Mucosa of descending colon (tissue), 3 donors: ENCODE data around the gene ATAD1. TPM values are rescaled to one million over a fixed set of nuclear protein-coding genes. Genes with fewer than 3 reads are reported as not detected.
"Not testable (repeated sequence)": the region's sequence is repeated elsewhere in the genome, so short reads cannot be mapped to it uniquely, and the experiment has no call there.

Experiments
- ATAC-seq: fragments of 200-7000 bp; cut with Tn5 transposase; one replicate; pipeline ENCODE4 v1.9.1; 2020; ENCODE audit warnings: mild to moderate bottlenecking, moderate library complexity
- DNase-seq, 3 donors: peaks; one replicate each; pipeline ENCODE4 v3.0.0-alpha.2; 2020
- H3K36me3 ChIP-seq: fragments of 200-600 bp; one replicate; pipeline ENCODE4 v1.8.0; 2021; ENCODE audit warnings: low read depth, mild to moderate bottlenecking
- H3K4me1 ChIP-seq: fragments of 200-600 bp; one replicate; pipeline ENCODE4 v1.8.0; 2021; ENCODE audit warnings: low read depth, mild to moderate bottlenecking
- H3K4me3 ChIP-seq: fragments of 200-600 bp; one replicate; pipeline ENCODE4 v1.8.0; 2021; ENCODE audit warnings: mild to moderate bottlenecking
- H3K9me3 ChIP-seq: fragments of 200-600 bp; one replicate; pipeline ENCODE4 v1.8.0; 2021; ENCODE audit warnings: mild to moderate bottlenecking
- CTCF ChIP-seq: fragments of 200-600 bp; IDR thresholded peaks from one replicate; pipeline ENCODE4 v1.8.0; 2022; ENCODE audit warnings: antibody characterized with exemption, mild to moderate bottlenecking
- intact Hi-C, 2 donors: fragments of 100-400 bp; cut with DNase I in 1 of 2; cut with micrococcal nuclease in 1 of 2; formaldehyde crosslinking; loops; one replicate each; pipeline versions ENCODE4 v1.11.0 to v1.11.1; 2022; cut with DNase I, micrococcal nuclease
- total RNA-seq, 3 donors: library from RNA; stranded (reverse); fragmentation: NEBNext Ultra II Directional in 2 of 3; extraction: Animal tissue kit (Norgen Biotek cat#: 25700) in 2 of 3; gene quantifications; one replicate each; pipeline versions ENCODE4 v1.2.1 to v1.2.4, GENCODE V29; 2021 to 2023
- donor health status: DM: no; HTN: no; CAD: no; lungs with moderate emphysema.
- donor health status: DM: no; HTN: no; CAD: no.
- donor health status: DM: no; HTN: yes; CAD: no.

Gene ATAD1
- total RNA-seq, 3 donors from 2014 or later: 47.7 to 60.6 (median 51.6) TPM

- no peak overlapping the region for H3K4me3 ChIP-seq
- intact Hi-C loops: loop anchor here (10.0 kb wide), 1 partner anchor 707 kb away; no protein-coding TSS in a partner anchor
- H3K4me1 ChIP-seq: peaks cover 12% of the 10 kb centered on the region
- no peaks in the 10 kb centered on the region for H3K9me3 ChIP-seq
- H3K36me3 ChIP-seq: no peaks in the 10 kb centered on the region
- DNase-seq: no peak
- no peak for ATAC-seq
- no peak for TF ChIP-seq CTCF
These were observed 29.5 kb upstream of the ATAD1 start for GRCh38 chr10:87847550-87847949.

- peaks cover 12% of the 10 kb centered on the region for H3K4me1 ChIP-seq
- not testable (repeated sequence) for H3K36me3 ChIP-seq, H3K9me3 ChIP-seq, ATAC-seq, DNase-seq, H3K4me3 ChIP-seq
- intact Hi-C loops: loop anchor here (10.0 kb wide), 1 partner anchor 708 kb away; no protein-coding TSS in a partner anchor
These were observed 28.7 kb upstream of the ATAD1 start for GRCh38 chr10:87846711-87847110.

DNA sequence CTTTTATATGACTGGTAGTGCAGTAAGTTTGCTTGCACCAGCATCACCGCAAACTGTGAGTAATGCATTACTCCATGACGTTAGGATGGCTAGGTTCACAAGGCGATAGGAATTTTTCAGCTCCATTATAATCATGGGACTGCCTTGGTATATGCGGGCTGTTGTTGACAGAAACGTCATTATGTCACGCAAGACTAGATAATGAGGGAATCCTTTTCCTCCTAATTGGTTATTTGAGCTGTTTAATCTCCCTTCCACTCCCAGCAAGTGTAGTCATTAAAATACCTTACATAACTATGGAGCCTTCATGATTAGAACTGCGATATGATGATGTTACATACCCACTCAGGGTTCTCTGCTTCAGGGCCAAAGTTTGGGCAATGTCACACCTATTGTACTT, 28.0 kb upstream of the ATAD1 start:
- intact Hi-C loops: loop anchor here (10.0 kb wide), 1 partner anchor 709 kb away; no protein-coding TSS in a partner anchor
- ATAC-seq: no peak

DNA sequence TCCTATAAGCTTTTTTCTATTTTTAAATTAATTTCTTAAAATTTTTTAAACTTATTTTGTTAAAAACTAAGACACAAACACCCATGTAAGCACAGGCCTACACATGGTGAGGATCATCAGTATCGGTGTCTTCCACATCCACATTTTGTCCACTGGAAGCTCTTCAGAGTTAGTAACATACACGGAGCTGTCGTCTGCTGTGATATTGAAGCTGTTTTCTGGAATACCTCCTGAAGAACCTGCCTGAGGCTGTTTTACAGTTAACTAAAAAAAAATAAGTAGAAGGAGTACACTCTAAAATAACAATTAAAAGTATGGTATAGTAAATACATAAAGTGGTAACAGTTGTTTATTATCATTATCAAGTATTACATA, 27.6 kb upstream of the ATAD1 start:
- Histone ChIP-seq H3K4me3 (no peak overlapping the region), H3K36me3 (no peaks in the 10 kb centered on the region), H3K9me3 (no peaks in the 10 kb centered on the region), H3K4me1 (peaks cover 12% of the 10 kb centered on the region)
- ATAC-seq (no peak), DNase-seq (no peak)
- intact Hi-C loops: loop anchor here (10.0 kb wide), 1 partner anchor 709 kb away; no protein-coding TSS in a partner anchor
- TF ChIP-seq CTCF: no peak

More for the DNA sequence above, 28.0 kb upstream of the ATAD1 start:
- no peak for TF ChIP-seq CTCF
- no peaks in the 10 kb centered on the region for H3K36me3 ChIP-seq
- no peak for DNase-seq
- peaks cover 12% of the 10 kb centered on the region for H3K4me1 ChIP-seq
- H3K9me3 ChIP-seq: no peaks in the 10 kb centered on the region
- no peak overlapping the region for H3K4me3 ChIP-seq

- DNase-seq: no peak
- H3K36me3 ChIP-seq: no peaks in the 10 kb centered on the region
- ATAC-seq: peak; percentile 28
- no peak for TF ChIP-seq CTCF
- H3K4me3 ChIP-seq: no peak overlapping the region
- intact Hi-C loops: loop anchor here (10.0 kb wide), 1 partner anchor 710 kb away; no protein-coding TSS in a partner anchor
- H3K4me1 ChIP-seq: peaks cover 12% of the 10 kb centered on the region
- no peaks in the 10 kb centered on the region for H3K9me3 ChIP-seq
These were observed 27.0 kb upstream of the ATAD1 start for GRCh38 chr10:87844837-87845623.

DNA sequence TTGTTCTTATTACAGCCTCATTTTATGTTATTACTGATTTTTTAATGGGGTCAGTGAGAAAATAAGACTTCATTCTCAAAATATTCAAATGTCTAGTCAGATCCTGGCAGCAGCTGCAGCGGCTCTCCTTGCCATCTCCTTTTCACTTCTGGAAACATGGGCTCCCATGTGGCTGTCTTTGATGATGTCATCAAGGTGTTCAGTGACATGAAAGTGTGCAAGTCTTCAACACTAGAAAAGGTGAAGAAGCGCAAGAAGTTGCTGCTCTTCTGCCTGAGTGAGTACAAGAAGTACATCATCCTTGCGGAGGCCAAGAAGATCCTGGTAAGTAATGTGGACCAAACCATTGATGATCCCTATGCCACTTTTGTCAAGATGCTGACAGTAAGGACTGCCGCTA, 25.7 kb upstream of the ATAD1 start:
- DNase-seq: no peak
- intact Hi-C loops: loop anchor here (10.0 kb wide), 1 partner anchor 711 kb away; no protein-coding TSS in a partner anchor

More for the DNA sequence above, 25.7 kb upstream of the ATAD1 start:
- H3K4me1 ChIP-seq: peaks cover 12% of the 10 kb centered on the region
- TF ChIP-seq CTCF: no peak
- no peak overlapping the region for H3K4me3 ChIP-seq
- H3K36me3 ChIP-seq: no peaks in the 10 kb centered on the region
- no peaks in the 10 kb centered on the region for H3K9me3 ChIP-seq
- ATAC-seq: no peak
